HG03135 (cell line): ENCODE data around the gene PPFIA3.

ENCODE experiments used
- ATAC-seq: cut with Tn5 transposase; IDR thresholded peaks from one replicate; pipeline ENCODE4 v1.9.1; 2021; ENCODE audit warnings: mild to moderate bottlenecking, moderate library complexity; ENCODE audit not compliant: unreplicated experiment

PPFIA3 gene

GRCh38 chr19:49148784-49149651 is 29.7 kb downstream of the PPFIA3 start:
- no peak for ATAC-seq

GRCh38 chr19:49149652-49150105 is 30.3 kb downstream of the PPFIA3 start:
- ATAC-seq: no peak

- ATAC-seq: no peak
Observed at GRCh38 chr19:49150106-49150943, 31.0 kb downstream of the PPFIA3 start.

- no peak for ATAC-seq
Observed at GRCh38 chr19:49150944-49151243, 31.6 kb downstream of the PPFIA3 start.

- ATAC-seq: no peak
Observed at GRCh38 chr19:49151267-49152118, 32.1 kb downstream of the PPFIA3 start.

- ATAC-seq: no peak
Observed at GRCh38 chr19:49152119-49152550, 32.8 kb downstream of the PPFIA3 start.

- ATAC-seq: no peak
Observed at GRCh38 chr19:49153167-49153809, 33.9 kb downstream of the PPFIA3 start.

- ATAC-seq: no peak
Observed at GRCh38 chr19:49154279-49154678, 34.9 kb downstream of the PPFIA3 start.

- ATAC-seq: no peak
Observed at GRCh38 chr19:49155005-49155819, 35.9 kb downstream of the PPFIA3 start, which contains the start of gene HRC. TSS of gene HRC (minus strand) at chr19:49155396. CDS start at chr19:49155237, 159 bp downstream.

GRCh38 chr19:49155820-49156346 is 36.5 kb downstream of the PPFIA3 start:
- ATAC-seq: no peak

GRCh38 chr19:49157445-49158224 is 38.3 kb downstream of the PPFIA3 start, which contains the start of gene TRPM4:
TSS of gene TRPM4 (plus strand) at chr19:49157792. CDS start at chr19:49157867, 75 bp downstream.
- no peak for ATAC-seq

GRCh38 chr19:49160450-49161189 is 41.3 kb downstream of the PPFIA3 start:
- ATAC-seq: no peak

- ATAC-seq: no peak
Observed at GRCh38 chr19:49161987-49162386, 42.6 kb downstream of the PPFIA3 start.

GRCh38 chr19:49165111-49165750 is 45.9 kb downstream of the PPFIA3 start:
- ATAC-seq: no peak

GRCh38 chr19:49165865-49166301 is 46.5 kb downstream of the PPFIA3 start:
- no peak for ATAC-seq

- no peak for ATAC-seq
Observed at GRCh38 chr19:49167857-49168409, 48.6 kb downstream of the PPFIA3 start.

- no peak for ATAC-seq
Observed at GRCh38 chr19:49168421-49168820, 49.1 kb downstream of the PPFIA3 start.
